Keratinocyte (primary cell): ENCODE data around the gene DMXL2. TPM values are rescaled to one million over a fixed set of nuclear protein-coding genes. Genes with fewer than 3 reads are reported as not detected.

Experiments used
- DNase-seq: peaks from one replicate; pipeline ENCODE4 v3.0.0-alpha.2; 2011; ENCODE audit warnings: low read depth, missing footprints, low spot score
- FAIRE-seq: peaks from 2 replicates; lab custom pipeline; 2011; peaks lifted over from hg19 to GRCh38; lab: Jason Lieb, UNC
- H2AFZ ChIP-seq: 2 replicates; pipeline ENCODE4 v1.6.0; 2012; ENCODE audit warnings: low read length, control low read depth, inconsistent platforms; ENCODE audit not compliant: control insufficient read depth
- H3K27ac ChIP-seq: 2 replicates; pipeline ENCODE4 v1.5.1; 2011; ENCODE audit warnings: low read length; ENCODE audit not compliant: control insufficient read depth, insufficient read depth
- H3K27me3 ChIP-seq: 3 replicates; pipeline ENCODE4 v1.6.0; 2011; ENCODE audit warnings: low read length; ENCODE audit not compliant: control insufficient read depth, insufficient read depth; ENCODE audit errors: extremely low read depth
- H3K36me3 ChIP-seq, 2 experiments: 2 replicates in 1 of 2; 3 replicates in 1 of 2; pipeline ENCODE4 v1.5.1; 2011; ENCODE audit warnings: low read length in 2 of 2, mild to moderate bottlenecking in 1 of 2; ENCODE audit not compliant: control insufficient read depth in 2 of 2, insufficient read depth in 2 of 2; ENCODE audit errors: extremely low read depth in 1 of 2
- H3K4me1 ChIP-seq: 3 replicates; pipeline ENCODE4 v1.5.1; 2011; ENCODE audit warnings: low read length; ENCODE audit not compliant: control insufficient read depth, insufficient read depth; ENCODE audit errors: extremely low read depth
- H3K4me2 ChIP-seq: 3 replicates; pipeline ENCODE4 v1.6.0; 2011; ENCODE audit warnings: low read depth, low read length; ENCODE audit not compliant: control insufficient read depth, insufficient read depth; ENCODE audit errors: extremely low read depth
- H3K4me3 ChIP-seq, 3 experiments: fragments of 200-600 bp in 1 of 3; sonication (generic) in 1 of 3; 2 replicates in 2 of 3; 3 replicates in 1 of 3; pipeline ENCODE4 v1.5.1; 2011 to 2016; ENCODE audit warnings: low read length in 3 of 3, mild to moderate bottlenecking in 3 of 3, control low read depth in 2 of 3, inconsistent platforms in 1 of 3, low read depth in 1 of 3, mixed read lengths in 1 of 3, mixed run types in 1 of 3, moderate library complexity in 1 of 3; ENCODE audit not compliant: control insufficient read depth in 2 of 3, insufficient read depth in 2 of 3; ENCODE audit errors: extremely low read depth in 1 of 3
- H3K79me2 ChIP-seq: 2 replicates; pipeline ENCODE4 v1.6.0; 2012; ENCODE audit warnings: low read length; ENCODE audit not compliant: control insufficient read depth, insufficient read depth
- H3K9ac ChIP-seq: 3 replicates; pipeline ENCODE4 v1.6.0; 2011; ENCODE audit warnings: low read length; ENCODE audit not compliant: control insufficient read depth, insufficient read depth; ENCODE audit errors: extremely low read depth
- H3K9me1 ChIP-seq: 3 replicates; pipeline ENCODE4 v1.6.0; 2011; ENCODE audit warnings: low read length; ENCODE audit not compliant: control insufficient read depth, insufficient read depth; ENCODE audit errors: extremely low read depth
- H3K9me3 ChIP-seq: 2 replicates; pipeline ENCODE4 v1.5.1; 2012; ENCODE audit warnings: low read depth, low read length; ENCODE audit not compliant: control insufficient read depth
- H4K20me1 ChIP-seq: 3 replicates; pipeline ENCODE4 v1.6.0; 2011; ENCODE audit warnings: low read length; ENCODE audit not compliant: control insufficient read depth, insufficient read depth; ENCODE audit errors: extremely low read depth
- CTCF ChIP-seq, 3 experiments: IDR thresholded peaks in 1 of 3; conservative IDR thresholded peaks in 1 of 3; optimal IDR thresholded peaks in 1 of 3; 2 replicates in 2 of 3; 3 replicates in 1 of 3; pipeline versions ENCODE3 to v1.5.1; 2011; ENCODE audit warnings: low read length in 3 of 3, mild to moderate bottlenecking in 3 of 3, moderate library complexity in 2 of 3, control low read depth in 1 of 3, inconsistent platforms in 1 of 3; ENCODE audit not compliant: insufficient read depth in 2 of 3; ENCODE audit errors: extremely low read depth in 1 of 3
- EZH2 ChIP-seq: IDR thresholded peaks from one replicate; pipeline ENCODE4 v1.6.1; 2012; ENCODE audit warnings: inconsistent platforms, mild to moderate bottlenecking, low read length, moderate library complexity
- dilution Hi-C: fragments of 300-500 bp; cut with MboI; formaldehyde crosslinking; loops from one replicate; pipeline ENCODE4 v1.7.0; 2020; ENCODE audit warnings: low sequenced_read_pairs; ENCODE audit not compliant: extremely low pct_ligation_motif_present
- polyA plus RNA-seq, 5 experiments: library from polyadenylated mRNA; depleted of rRNA in 3 of 5; stranded (reverse) in 3 of 5; stranded (forward) in 1 of 5; unstranded in 1 of 5; fragments of >200 nt; gene quantifications; 1 replicate in 1 of 5; 2 replicates in 3 of 5; 3 replicates in 1 of 5; pipeline versions ENCODE4 v1.2.1 to v1.2.3, GENCODE V29; 2011 to 2012; ENCODE audit warnings: missing spikeins in 2 of 5, low read depth in 1 of 5, low replicate concordance in 1 of 5

Gene DMXL2
- polyA plus RNA-seq, 1 donor (not counting 4 experiments of a cell fraction or from before 2014, with no cell fraction given): 14.9 TPM

GRCh38 chr15:51669381-51669780 is 46.8 kb upstream of the DMXL2 start:
- Histone ChIP-seq H4K20me1 (no peaks in the 10 kb centered on the region), H3K4me3 (no peak overlapping the region), H3K27me3 (peaks cover 2% of the 10 kb centered on the region), H3K9me3 (no peaks in the 10 kb centered on the region), H3K36me3 (no peaks in the 10 kb centered on the region), H3K9ac (no peak overlapping the region), H2AFZ (no peak overlapping the region), H3K9me1 (no peaks in the 10 kb centered on the region), H3K79me2 (no peaks in the 10 kb centered on the region), H3K4me2 (no peak overlapping the region), H3K4me1 (no peaks in the 10 kb centered on the region), H3K27ac (no peak overlapping the region)
- dilution Hi-C loops: no loop called here
- DNase-seq (no peak), FAIRE-seq (no peak)
- TF ChIP-seq CTCF (optimal IDR thresholded peaks at IDR 0.05 in 1 of 3, IDR thresholded peaks at IDR 0.05 in 1 of 3, conservative IDR thresholded peaks at IDR 0.05 in 1 of 3; ENCODE audit: extremely low read depth in 1 of 3, insufficient read depth in 2 of 3, low read length in 3 of 3): no peak

GRCh38 chr15:51668446-51668845 is 45.9 kb upstream of the DMXL2 start:
- Histone ChIP-seq H3K9me1 (no peaks in the 10 kb centered on the region), H3K27ac (no peak overlapping the region), H3K79me2 (no peaks in the 10 kb centered on the region), H3K36me3 (no peaks in the 10 kb centered on the region), H3K9ac (no peak overlapping the region), H3K9me3 (no peaks in the 10 kb centered on the region), H3K4me1 (no peaks in the 10 kb centered on the region), H3K4me3 (no peak overlapping the region), H2AFZ (no peak overlapping the region), H4K20me1 (no peaks in the 10 kb centered on the region), H3K4me2 (no peak overlapping the region), H3K27me3 (peaks cover 2% of the 10 kb centered on the region)
- no peak for FAIRE-seq
- no peak for DNase-seq
- TF ChIP-seq EZH2: no peak
- no peak for TF ChIP-seq CTCF (optimal IDR thresholded peaks at IDR 0.05 in 1 of 3, IDR thresholded peaks at IDR 0.05 in 1 of 3, conservative IDR thresholded peaks at IDR 0.05 in 1 of 3; ENCODE audit: extremely low read depth in 1 of 3, insufficient read depth in 2 of 3, low read length in 3 of 3)
- dilution Hi-C loops: no loop called here
